ENCODE data around the gene C16orf90. TPM values are rescaled to one million over a fixed set of nuclear protein-coding genes. Genes with fewer than 3 reads are reported as not detected.

Gene C16orf90
- total and polyA plus RNA-seq, 2 donors (not counting 1 experiment from before 2014, with no cell fraction given), result not detected

DNA sequence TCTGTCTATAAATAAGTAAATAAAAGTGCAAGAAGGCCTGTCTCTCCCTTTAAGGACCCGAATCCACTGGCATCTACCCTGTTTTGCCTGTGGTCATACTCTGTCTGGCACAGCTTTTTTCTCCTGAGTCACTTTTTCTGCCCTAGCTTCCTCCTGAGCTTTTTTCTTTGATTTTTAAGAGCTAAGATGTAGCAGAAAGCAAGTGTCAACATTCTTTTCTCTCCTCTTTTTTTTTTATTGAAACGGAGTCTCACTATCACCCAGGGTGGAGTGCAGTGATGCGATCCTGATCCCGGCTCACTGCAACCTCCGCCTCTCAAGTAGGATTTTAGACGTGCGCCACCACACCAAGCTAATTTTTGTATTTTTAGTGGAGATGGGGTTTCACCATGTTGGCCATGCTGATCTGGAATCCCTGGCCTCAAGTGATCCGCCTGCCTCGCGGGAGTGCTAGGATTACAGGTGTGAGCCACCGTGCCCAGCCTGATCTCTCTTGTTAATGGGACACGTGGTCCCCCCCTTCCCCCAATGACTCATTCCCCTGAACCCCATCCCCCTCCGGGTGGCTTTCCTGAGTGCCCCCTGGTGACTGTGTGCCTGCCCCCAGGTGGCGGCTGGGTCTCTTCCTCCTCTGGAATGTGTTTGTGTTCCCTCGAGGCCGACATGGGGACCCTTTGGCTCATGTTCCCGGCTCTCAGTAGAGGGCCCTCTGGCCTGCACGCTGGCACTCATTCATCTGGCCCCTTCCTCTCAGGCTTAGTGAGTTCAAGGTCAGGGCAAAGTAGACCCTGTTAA lies 14.2 kb downstream of the C16orf90 start:
- H3K9me3 ChIP-seq (ENCODE audit: control extremely low read depth in 1 of 3, control insufficient read depth in 2 of 3, insufficient read depth in 1 of 3, low read length in 2 of 3), result no peaks in the 10 kb centered on the region
- no peaks in the 10 kb centered on the region for H3K4me1 ChIP-seq (ENCODE audit: control insufficient read depth in 2 of 2, insufficient read depth in 2 of 2, low read length in 2 of 2)
- Mint-ChIP-seq H3K27ac (no peak overlapping the region), H3K9me3 (ENCODE audit: insufficient read depth) (no peaks in the 10 kb centered on the region), H3K4me1 (no peaks in the 10 kb centered on the region), H3K27me3 (no peaks in the 10 kb centered on the region), H3K4me3 (no peak overlapping the region)
- CTCF ChIA-PET, result interaction anchor here (0.5 kb wide), 1 partner anchor 650 kb away, joined by 3 read pairs; no protein-coding TSS in a partner anchor
- TF ChIP-seq, protein P1, sequence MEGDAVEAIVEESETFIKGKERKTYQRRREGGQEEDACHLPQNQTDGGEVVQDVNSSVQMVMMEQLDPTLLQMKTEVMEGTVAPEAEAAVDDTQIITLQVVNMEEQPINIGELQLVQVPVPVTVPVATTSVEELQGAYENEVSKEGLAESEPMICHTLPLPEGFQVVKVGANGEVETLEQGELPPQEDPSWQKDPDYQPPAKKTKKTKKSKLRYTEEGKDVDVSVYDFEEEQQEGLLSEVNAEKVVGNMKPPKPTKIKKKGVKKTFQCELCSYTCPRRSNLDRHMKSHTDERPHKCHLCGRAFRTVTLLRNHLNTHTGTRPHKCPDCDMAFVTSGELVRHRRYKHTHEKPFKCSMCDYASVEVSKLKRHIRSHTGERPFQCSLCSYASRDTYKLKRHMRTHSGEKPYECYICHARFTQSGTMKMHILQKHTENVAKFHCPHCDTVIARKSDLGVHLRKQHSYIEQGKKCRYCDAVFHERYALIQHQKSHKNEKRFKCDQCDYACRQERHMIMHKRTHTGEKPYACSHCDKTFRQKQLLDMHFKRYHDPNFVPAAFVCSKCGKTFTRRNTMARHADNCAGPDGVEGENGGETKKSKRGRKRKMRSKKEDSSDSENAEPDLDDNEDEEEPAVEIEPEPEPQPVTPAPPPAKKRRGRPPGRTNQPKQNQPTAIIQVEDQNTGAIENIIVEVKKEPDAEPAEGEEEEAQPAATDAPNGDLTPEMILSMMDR (IDR thresholded peaks at IDR 0.05), result no peak
- TF ChIP-seq EZH2 (IDR thresholded peaks at IDR 0.05; ENCODE audit: borderline replicate concordance, insufficient read depth, low read depth, low read length, poor library complexity, severe bottlenecking), result no peak
- WGBS (ENCODE audit: insufficient coverage), result 93% methylated on average over 10 of the region's 18 CpGs
- H2AFZ ChIP-seq (ENCODE audit: insufficient read depth, low read depth, low read length, poor library complexity, severe bottlenecking), result no peak overlapping the region
- no peak overlapping the region for H3K27ac ChIP-seq (ENCODE audit: low read length in 2 of 2)
- H3K9ac ChIP-seq (ENCODE audit: low read length), result no peak overlapping the region
- H4K20me1 ChIP-seq (ENCODE audit: control insufficient read depth, insufficient read depth, low read length, poor library complexity, severe bottlenecking), result peaks cover 21% of the 10 kb centered on the region
- H3K27me3 ChIP-seq (replicated peaks in 1 of 4; ENCODE audit: control extremely low read depth in 1 of 4, control insufficient read depth in 3 of 4, insufficient read depth in 4 of 4, low read length in 3 of 4), result no peaks in the 10 kb centered on the region
- ATAC-seq (ENCODE audit: low read depth), result no peak
- no peak overlapping the region for H3K4me3 ChIP-seq (ENCODE audit: control extremely low read depth in 1 of 5, extremely low read depth in 1 of 5, insufficient read depth in 1 of 5, low read depth in 2 of 5, low read length in 4 of 5)
- no peak overlapping the region for H3K4me2 ChIP-seq (replicated peaks; ENCODE audit: low read depth, low read length, poor library complexity, severe bottlenecking)
- H3K79me2 ChIP-seq (ENCODE audit: control insufficient read depth, insufficient read depth, low read length), result peaks cover 21% of the 10 kb centered on the region
- POLR2A ChIA-PET, result no interaction called here
- DNase-seq, result no peak
- intact Hi-C loops (cut with micrococcal nuclease), result no loop called here
- H3K36me3 ChIP-seq (replicated peaks in 1 of 2; ENCODE audit: control extremely low read depth in 1 of 2, control insufficient read depth in 1 of 2, extremely low read depth in 1 of 2, insufficient read depth in 2 of 2, low read length in 1 of 2), result peaks cover 0 to 68% of the 10 kb centered on the region in 2 experiments

DNA sequence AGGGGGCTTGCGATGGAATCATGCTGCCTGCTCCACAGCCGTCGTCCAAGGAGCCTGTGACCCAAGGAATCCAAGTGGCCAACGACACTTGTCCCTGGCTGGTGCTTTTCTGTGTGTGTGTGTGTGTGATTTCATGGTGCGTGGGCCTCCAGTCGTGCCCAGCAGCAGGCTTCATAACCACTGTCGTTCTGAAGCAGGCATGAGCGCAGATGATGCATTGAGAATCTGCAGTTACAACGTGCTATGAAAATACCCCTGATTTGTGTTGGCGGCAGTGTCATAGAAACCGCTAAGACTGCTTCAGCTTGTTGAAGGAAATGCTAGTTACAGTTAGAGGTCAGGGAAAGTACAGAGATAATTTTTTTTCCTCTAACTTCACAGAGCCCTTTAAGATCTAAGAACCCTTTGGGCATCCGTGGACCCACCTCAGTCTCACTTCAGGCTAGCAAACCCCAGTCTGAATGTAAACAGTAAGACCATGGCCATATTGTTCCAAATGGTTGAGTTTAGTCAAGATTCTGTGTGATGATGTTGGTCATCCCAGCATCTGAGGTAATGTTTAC lies 15.6 kb downstream of the C16orf90 start:
- no peak for ATAC-seq (ENCODE audit: low read depth)
- no peaks in the 10 kb centered on the region for H3K9me3 Mint-ChIP-seq (ENCODE audit: insufficient read depth)
- CTCF ChIA-PET, result no interaction called here
- Histone ChIP-seq H3K36me3 (replicated peaks in 1 of 2; ENCODE audit: control extremely low read depth in 1 of 2, control insufficient read depth in 1 of 2, extremely low read depth in 1 of 2, insufficient read depth in 2 of 2, low read length in 1 of 2) (peaks cover 0 to 54% of the 10 kb centered on the region in 2 experiments), H3K9ac (ENCODE audit: low read length) (no peak overlapping the region), H3K4me3 (ENCODE audit: control extremely low read depth in 1 of 5, extremely low read depth in 1 of 5, insufficient read depth in 1 of 5, low read depth in 2 of 5, low read length in 4 of 5) (no peak overlapping the region), H2AFZ (ENCODE audit: insufficient read depth, low read depth, low read length, poor library complexity, severe bottlenecking) (no peak overlapping the region), H3K79me2 (ENCODE audit: control insufficient read depth, insufficient read depth, low read length) (peaks cover 34% of the 10 kb centered on the region), H3K4me2 (replicated peaks; ENCODE audit: low read depth, low read length, poor library complexity, severe bottlenecking) (no peak overlapping the region), H3K4me1 (ENCODE audit: control insufficient read depth in 2 of 2, insufficient read depth in 2 of 2, low read length in 2 of 2) (no peaks in the 10 kb centered on the region), H3K9me3 (ENCODE audit: control extremely low read depth in 1 of 3, control insufficient read depth in 2 of 3, insufficient read depth in 1 of 3, low read length in 2 of 3) (no peaks in the 10 kb centered on the region), H3K27me3 (replicated peaks in 1 of 4; ENCODE audit: control extremely low read depth in 1 of 4, control insufficient read depth in 3 of 4, insufficient read depth in 4 of 4, low read length in 3 of 4) (no peaks in the 10 kb centered on the region), H4K20me1 (ENCODE audit: control insufficient read depth, insufficient read depth, low read length, poor library complexity, severe bottlenecking) (peaks cover 34% of the 10 kb centered on the region), H3K27ac (ENCODE audit: low read length in 2 of 2) (no peak overlapping the region)
- H3K4me3 Mint-ChIP-seq, result no peak overlapping the region
- no peak for DNase-seq
- no peak overlapping the region for H3K27ac Mint-ChIP-seq
- H3K4me1 Mint-ChIP-seq, result no peaks in the 10 kb centered on the region
- 90% methylated on average over 9 of the region's 12 CpGs for WGBS (ENCODE audit: insufficient coverage)
- TF ChIP-seq, protein P1 (IDR thresholded peaks at IDR 0.05), result no peak
- no peak for TF ChIP-seq EZH2 (IDR thresholded peaks at IDR 0.05; ENCODE audit: borderline replicate concordance, insufficient read depth, low read depth, low read length, poor library complexity, severe bottlenecking)
- POLR2A ChIA-PET, result no interaction called here
- intact Hi-C loops (cut with micrococcal nuclease), result no loop called here
- H3K27me3 Mint-ChIP-seq, result no peaks in the 10 kb centered on the region

Data from B cell (primary cell).